Activated CD4-positive, alpha-beta T cell treated with anti-CD3 and anti-CD28 coated beads, Interleukin-2, amount 50 U/mL, for 1 hour (primary cell): ENCODE results near the gene ETV1.

ENCODE experiments used
- DNase-seq: peaks from one replicate; pipeline ENCODE4 v3.0.0-alpha.2; 2020

Gene ETV1

DNA sequence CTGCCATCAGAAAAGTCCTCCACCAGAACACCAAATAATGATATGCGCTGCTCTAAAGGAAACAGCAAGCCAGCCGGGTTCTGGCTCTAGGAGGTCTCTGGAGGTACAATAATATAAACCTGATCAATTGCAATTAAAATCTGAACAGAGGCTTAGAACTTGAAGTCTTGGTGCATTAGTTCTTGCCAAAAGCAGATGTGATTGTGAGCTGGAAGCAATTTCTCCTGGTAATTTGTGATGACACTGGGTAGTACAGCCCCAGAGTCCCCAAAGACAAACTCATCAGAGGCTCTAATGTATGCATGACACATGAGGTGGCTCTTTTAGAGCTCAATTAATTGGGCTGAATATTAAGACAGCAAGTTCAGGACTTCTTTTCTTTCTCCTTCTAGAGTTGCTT, 3.3 kb downstream of the ETV1 start:
- no peak for DNase-seq

DNA sequence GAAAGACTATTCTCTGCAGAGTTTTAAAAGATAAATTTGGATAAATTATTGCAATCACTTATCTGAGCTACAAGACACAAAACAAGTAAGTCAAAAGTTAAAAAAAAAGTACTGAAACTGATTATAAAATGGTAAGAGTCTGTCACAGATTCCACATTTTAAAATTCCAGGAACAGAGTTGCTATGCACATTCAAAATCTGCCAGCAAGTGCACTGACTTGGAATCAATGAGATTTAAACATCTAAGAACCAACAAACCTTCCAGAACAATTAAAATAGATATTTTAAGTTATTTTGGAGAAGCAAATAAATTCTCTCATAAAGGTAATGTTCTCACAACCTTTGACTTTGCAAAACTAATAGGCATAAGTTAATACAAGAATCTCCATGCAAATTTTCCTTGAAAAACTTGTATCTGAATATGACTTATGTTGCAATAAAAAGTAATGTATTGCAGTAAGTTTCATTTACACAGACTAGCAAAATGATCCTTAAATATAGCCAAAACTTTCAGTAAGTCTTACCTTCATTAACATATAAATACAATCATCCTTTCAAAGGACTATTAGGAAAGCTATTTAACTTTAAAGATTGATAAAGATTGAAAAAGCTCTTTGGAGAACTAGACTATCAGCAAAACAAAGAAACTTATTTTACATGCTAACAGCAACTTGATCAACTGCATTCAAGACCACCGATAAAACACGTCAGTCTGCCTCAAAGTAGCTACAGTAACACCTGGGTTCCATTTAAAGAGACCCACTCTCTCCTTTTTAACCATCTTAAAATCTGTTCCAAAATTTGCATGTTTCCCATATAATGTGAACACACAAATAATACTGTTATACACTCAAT, 4.4 kb downstream of the ETV1 start:
- no peak for DNase-seq

GRCh38 chr7:13984061-13984460, 5.4 kb downstream of the ETV1 start:
- DNase-seq = no peak

- DNase-seq = no peak
These were observed 6.4 kb downstream of the ETV1 start for GRCh38 chr7:13982940-13983677.

GRCh38 chr7:13981070-13981469, 8.4 kb downstream of the ETV1 start:
- no peak for DNase-seq

DNA sequence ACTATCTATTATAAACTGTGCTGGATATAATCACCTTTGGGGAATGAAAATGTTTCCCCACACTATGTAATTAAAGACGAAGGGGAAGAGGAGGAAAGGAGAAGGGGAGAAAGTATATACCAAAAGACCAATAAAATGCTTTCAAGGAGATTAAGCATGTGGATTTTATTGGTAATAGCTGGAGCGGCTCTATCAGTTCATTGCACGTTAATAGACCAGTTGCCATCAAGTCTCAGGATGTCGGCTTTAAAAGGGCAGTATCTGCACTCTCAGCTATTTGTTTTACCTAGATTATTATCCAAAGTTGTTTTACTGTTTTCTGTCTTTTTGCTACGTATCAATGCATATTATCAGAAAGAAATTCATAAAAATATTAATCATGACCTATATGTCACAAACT, 9.0 kb downstream of the ETV1 start:
- DNase-seq = no peak

- no peak for DNase-seq
These were observed 9.6 kb downstream of the ETV1 start for GRCh38 chr7:13979671-13980435.

DNA sequence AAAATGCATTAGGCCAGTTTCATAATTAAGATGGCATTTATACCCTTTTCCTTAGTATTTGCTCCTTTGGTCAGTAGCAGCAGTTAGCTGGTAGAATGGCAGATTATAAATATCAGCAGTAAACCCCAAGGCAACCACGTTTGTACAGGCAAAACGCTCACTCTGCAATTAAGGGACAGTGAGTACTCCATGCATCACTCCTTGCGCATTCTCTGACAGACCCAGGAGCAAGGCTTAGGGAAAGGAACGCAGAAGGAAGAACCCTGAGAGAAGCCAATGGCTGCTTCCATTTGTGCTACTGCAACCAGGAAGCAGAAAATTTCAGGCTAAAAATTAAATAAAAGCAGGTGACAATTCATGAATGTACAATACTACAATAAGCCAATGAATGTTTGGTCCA, 12.9 kb downstream of the ETV1 start:
- DNase-seq = no peak

DNA sequence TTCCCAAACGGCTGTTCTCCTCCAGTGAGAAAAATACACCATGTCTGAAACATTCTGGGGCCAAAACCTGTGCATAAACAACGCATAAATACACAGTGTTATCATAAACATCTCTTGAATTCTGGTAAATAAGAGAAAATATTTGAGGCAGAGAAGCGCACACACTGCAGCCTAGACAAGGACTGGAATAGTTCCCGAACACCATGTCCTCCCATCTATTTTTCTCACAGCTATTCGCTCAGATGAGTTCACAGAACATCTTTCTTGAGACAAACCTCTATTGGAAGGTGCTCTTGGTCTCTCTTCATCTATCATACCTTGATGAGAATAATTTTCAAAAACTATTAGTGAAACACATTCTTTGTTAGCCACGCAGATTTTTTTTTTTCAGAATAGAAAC, 24.4 kb downstream of the ETV1 start:
- no peak for DNase-seq

GRCh38 chr7:13963925-13964324, 25.5 kb downstream of the ETV1 start:
- DNase-seq = no peak

DNA sequence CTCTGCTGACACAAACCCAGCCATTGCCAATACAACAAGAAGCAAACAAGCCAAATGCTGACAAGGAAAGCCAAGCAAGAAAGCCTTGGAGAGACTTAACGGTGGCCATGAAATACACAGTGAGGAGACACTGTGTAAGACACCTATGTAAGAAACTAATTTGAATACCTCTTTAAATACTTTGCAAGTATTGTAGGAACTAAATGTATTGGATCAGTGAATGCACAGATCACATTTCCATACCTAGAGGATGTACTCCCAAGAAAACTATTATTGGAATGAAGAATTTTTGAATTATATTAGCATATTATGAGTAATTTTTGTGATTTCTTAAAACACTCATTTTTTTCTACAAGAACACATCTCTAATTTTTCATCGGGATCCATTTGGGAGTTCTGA, 34.0 kb downstream of the ETV1 start:
- no peak for DNase-seq

- DNase-seq = no peak
These were observed 36.1 kb downstream of the ETV1 start for GRCh38 chr7:13953368-13953767.

DNA sequence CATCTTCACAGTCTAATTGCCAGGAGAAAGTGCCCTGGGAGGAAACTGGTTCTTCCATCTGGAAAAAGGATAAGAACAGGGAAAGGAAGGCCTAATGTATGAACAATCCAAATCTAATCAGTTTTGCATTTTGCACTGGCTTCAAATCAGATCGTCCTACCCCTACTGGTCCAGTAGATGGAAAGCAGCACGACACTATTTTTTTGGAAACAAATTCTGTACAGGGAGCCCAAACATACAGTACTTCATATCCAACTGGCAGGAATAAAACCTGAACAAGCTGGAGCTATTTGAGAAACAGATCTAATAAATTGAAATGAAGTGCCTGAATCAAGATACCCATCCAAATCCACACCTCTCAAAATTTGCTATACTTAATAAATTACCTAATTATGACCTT, 36.5 kb downstream of the ETV1 start:
- no peak for DNase-seq

DNA sequence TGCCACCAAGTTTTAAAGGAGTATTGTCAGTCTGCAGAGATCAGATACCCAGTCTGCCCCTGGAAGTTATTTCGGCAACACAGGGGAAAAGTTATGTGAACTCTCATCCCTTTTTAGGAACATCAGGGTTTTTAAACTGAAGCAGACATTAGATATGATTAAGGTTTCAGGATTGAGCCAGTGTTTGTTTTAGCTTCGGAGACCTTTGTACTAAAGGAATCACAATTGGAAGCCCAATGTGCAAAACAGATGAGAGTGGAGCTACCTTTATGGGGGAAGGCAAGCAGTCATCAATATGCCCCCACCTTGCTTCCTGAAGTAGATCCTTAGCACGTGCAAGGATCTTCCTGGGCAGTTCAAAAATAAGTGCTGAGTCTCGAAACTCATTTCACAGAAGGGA, 39.5 kb downstream of the ETV1 start:
- DNase-seq = no peak

DNA sequence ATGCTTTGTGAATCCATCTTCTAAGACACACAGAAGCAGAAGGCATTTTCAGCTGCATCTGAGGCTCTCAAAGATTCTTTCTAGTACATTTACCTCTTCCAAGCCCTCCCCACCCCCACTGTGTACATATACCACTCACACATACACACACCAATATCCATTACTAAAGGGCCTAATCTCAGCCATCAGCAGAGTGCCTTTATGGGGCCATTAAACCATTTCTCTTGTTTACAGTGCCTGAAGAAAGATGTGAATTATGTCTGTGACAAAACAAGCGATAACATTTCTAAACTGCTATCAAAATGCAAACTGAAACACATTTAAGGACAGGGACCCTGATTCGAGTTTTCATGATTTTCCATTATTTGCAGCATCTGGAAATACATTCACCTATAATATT, 40.0 kb downstream of the ETV1 start:
- no peak for DNase-seq

- DNase-seq = no peak
These were observed 41.3 kb downstream of the ETV1 start for GRCh38 chr7:13948019-13948801.

- DNase-seq = no peak
These were observed 41.9 kb downstream of the ETV1 start for GRCh38 chr7:13947535-13947934.

GRCh38 chr7:13946181-13946580, 43.3 kb downstream of the ETV1 start:
- no peak for DNase-seq

GRCh38 chr7:13945670-13946069, 43.8 kb downstream of the ETV1 start:
- no peak for DNase-seq

- no peak for DNase-seq
These were observed 55.9 kb downstream of the ETV1 start for GRCh38 chr7:13933536-13933935.

DNA sequence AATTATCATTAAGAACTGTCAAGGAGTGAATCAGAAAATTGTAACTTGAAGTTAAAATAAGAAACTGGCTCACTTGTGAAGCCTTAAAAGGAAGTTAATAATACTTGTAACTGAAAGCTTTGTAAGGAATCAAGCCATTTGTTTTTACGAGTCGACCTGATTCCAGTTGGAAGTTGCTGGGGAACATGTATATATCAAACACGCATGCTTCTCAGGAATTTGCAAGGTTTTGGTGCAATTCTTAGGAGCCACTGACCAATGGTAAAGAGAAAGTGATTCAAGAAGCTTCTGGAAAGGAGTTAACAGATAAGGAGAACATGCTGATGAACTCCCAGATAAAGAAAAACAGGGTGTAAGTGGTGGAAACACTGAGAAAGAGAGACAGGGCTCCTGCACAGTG, 56.4 kb downstream of the ETV1 start:
- no peak for DNase-seq

- DNase-seq = no peak
These were observed 57.3 kb downstream of the ETV1 start for GRCh38 chr7:13932131-13932530.

DNA sequence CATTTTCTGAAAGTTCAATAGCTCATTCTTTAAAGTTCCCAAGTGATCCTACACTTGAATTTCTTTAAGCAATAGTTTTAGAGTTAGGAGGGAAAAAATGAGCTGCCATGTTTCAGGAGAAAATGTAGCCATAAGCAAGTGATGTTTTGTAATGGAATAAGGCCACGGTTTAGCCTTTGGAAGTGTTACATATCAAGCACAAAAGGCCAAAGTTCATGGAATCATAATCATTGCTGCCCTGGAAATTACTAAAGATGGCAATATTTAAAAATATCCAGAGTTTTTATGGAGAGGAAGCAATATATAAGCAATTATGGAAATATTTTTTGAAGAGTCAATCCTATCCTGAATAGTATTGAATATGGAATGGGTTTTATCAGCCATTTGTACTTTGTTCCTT, 68.4 kb downstream of the ETV1 start:
- DNase-seq = no peak
